GM19468 (cell line): Measurements from ENCODE around the gene CCDC179.
A peak's percentile ranks its signal among the peaks of the same experiment; 100 is the strongest.

Experiments
- ATAC-seq: cut with Tn5 transposase; IDR thresholded peaks from one replicate; pipeline ENCODE4 v1.9.1; 2021; ENCODE audit warnings: mild to moderate bottlenecking, moderate library complexity, moderate number of reproducible peaks; ENCODE audit not compliant: unreplicated experiment; ENCODE audit errors: extremely low read depth

CCDC179 gene

DNA sequence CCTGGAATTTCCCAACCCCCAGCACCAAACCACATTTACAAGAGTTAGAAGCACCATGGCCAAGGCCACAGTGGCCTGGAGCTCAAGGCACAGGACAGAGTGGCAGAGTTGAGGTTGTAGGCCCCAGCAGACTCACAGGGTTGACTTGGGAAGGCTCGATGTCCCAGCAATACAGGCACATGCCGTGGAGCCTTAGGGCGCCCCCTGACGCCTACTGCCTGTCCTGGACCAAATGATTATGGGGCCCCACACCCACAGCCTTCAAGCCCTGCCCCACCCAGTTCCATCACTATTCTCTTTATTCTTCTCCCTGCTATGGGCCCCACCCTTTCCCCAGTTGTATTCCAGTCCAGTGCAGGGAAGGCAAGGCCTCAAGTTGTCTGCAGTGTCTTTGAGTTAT is at the start of gene CCDC179:
CCDC179 (minus strand) TSS at position 234 of the 400 bp plus-strand sequence; CDS start at position 181, 53 bp downstream.
- no peak for ATAC-seq

DNA sequence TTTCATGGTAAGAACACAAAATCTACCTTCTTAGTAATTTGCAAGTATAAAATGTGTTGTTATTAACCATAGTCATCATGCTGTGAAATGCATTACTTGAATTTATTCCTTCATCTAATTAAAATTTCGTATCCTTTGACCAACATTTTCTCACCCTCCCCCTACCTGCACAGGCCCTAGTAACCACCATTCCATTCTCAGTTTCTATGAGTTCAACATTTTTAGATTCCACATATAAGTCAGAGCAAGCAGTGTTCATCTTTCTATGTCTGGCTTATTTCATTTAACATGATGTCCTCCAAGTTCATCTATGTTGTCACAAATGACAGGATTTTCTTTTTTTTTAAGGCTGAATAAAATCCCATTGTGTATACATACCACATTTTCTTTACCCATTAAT is 43.5 kb upstream of the CCDC179 start:
- no peak for ATAC-seq

DNA sequence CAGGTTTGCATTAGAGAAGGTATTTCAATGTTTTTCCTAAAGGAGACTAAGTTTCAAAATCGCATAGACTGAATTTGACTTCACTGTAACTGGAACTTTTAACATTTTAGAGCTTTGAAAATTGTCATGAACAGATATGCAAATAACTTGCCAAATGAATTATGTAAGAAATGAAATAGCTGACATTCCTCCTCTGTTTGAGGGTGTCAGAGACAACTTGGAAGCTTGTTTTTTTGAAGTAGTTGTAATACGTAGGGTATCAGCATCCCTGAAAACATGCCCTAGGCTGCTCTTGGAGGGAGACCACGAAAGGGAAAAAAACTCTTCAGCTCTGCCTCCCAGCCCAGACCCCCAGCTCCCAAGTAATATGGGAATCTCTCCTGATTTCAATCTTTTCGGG is 41.3 kb upstream of the CCDC179 start:
- ATAC-seq, result no peak

DNA sequence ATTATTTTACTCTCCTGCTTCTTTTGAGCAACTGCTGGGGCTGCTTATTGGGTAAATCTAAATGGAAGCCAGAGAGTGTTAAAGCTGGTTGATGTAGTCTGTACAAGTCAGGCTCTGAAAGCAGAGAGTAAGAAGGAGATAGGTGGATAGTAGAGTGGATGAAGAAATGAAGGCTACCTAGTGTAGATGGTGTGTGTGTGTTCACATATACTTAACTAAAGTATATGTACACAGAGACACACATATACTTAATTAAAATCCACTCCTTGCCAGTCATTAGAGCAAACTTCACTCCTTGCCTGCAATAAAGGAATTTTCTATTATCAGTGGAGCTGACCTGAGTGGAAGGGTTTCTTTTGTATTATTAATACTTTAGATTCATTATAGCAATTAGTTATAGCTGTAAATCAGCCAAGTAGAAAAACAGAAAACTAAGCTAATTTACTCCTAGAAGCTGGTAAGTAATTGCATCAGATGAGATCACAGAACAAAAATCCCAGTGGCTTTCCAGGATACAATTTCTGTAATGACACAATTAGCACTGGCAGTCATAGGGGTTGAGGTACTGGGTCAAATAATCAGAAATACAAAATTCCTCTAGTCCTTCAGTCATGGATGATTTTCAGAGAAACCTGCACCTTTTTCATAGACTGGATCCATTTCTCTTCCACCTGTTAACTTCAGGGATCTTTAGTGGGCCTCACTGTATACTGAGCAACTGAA is 40.7 kb upstream of the CCDC179 start:
- ATAC-seq, result no peak

DNA sequence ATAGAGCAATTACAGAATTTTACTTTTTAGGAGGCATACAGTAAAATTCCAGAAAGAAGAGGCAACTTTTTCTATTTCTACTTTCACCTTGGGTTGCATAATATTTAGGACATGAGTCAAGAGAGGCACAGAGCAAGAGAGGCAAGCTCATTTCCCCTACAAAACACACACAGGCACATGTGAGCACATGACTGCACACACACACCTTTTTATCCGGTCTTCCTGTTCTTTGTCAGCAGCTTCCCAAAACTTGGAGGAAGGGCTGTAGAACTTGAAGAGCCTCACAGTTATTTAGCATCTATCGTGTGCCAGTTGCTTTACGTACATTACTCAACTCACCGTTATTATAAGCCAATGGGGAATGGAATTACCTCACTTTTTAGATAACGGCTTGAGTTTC is 37.8 kb upstream of the CCDC179 start:
- ATAC-seq, result no peak

DNA sequence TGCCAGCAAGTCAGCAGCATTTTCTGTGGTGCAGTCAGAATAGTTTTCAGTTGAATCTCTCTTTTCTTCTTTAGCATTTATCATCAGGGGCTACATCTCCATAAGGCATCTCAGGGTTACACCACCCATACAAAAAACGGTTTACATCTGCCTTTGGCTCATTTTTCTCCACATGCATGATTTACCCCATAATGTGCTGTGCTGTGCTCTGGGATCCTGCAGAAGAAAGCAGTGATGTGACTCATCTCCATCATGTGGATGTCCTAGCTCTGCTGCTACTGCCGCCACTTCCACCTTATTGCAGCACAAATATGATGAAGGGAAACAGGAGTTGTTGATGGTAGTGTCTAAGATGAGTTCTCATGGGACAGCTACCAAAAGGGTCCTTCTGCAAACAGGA is 30.0 kb upstream of the CCDC179 start:
- no peak for ATAC-seq

DNA sequence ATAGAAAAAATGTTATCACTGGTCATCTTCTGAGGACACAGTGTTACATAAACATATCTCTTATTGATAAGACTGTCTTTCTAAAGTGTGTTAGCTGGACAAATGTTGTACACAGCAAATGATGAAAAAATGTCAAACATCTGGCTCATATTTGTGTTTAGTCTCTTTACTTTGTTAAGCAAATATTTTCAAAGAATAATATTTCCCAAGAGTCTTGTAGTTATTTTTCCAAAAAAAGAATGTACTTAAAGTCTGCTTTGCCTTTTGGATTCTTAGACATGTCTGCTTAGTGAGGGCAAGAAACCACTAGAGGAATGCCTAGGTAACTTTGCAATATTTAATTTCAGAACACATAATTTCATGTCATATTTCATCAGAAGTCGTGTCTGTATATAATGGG is 23.9 kb upstream of the CCDC179 start:
- ATAC-seq, result no peak

DNA sequence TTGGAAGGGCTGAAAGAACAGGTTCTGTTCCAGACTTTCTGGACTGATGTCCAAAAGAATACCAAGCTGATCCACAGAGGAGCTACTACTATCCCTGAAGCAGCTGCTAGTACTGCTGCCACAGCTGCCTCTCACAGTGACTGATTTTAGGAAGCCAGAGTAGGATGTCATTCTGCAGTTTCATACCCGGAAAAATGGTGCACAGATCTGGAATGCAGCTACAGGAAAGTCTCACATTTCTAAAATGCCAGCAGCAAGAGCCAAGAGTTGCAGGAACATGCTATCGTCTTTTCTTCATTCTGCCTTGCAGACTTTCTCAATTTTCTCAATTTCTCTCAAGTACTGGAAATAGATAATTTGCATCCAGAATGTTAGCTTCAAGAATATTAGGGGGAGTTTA is 19.4 kb upstream of the CCDC179 start:
- no peak for ATAC-seq

DNA sequence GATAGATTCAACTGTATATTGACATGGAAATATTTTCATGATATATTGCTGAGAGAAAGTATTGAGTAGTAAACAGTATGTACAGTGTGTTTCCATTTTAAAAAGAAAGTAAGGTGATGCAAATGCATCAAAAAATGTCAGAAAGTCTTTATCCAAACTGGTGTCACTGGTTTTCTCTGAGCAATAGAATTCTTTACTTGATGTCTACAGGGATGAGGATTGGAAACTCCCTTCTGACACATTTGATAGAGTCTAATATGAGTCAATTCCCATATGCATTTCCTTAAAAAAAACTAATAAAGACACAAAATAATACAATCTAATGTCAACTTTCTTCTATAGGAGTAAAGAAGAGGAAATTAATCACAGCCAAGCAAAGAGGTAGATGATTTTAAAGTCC is 18.3 kb upstream of the CCDC179 start:
- no peak for ATAC-seq

DNA sequence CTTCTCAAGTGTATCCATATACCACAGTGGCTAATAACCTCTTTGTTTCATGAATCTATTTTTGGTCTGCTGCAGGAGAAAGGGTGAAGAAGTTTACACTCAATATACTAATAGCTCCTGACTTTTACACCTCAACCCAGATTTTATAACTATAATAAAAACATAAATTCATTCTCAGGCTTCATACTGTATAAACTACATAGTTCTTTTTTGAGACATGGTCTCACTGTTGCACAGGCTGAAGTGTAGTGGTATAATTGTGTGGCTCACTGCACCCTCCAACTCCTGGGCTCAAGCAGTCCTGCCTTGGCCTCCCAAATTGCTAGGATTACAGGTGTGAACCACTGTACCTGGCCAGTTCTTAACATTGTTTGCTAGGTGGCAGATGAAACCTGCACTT is 17.8 kb upstream of the CCDC179 start:
- ATAC-seq, result no peak

DNA sequence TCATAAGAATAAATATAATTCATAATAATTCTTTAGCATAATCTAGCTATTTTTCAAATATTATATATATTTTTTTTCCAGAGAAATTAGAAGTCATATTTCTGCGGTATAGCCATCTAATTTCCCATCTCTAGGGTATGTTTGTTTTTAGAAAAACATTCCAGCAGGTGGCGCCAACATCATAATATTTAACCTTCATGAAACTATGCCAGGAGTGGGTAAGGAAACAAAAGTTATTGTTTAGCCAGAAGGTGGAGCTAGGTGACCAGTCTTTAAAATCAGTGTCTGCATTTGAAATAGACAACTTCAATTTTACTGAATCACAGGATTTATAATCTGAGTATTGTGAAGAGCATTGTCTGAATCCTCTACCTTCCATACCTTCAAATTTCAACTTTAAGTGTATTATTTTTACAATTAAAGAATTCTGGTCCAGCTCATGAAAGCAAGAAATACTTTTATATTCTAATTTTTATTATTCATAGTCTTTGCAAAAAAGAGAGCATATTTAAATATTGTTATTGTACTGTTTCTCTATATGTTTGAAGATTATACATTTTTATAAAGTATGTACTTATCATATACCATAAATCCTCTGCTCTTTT is 15.7 kb upstream of the CCDC179 start:
- ATAC-seq, result peak; percentile 98

DNA sequence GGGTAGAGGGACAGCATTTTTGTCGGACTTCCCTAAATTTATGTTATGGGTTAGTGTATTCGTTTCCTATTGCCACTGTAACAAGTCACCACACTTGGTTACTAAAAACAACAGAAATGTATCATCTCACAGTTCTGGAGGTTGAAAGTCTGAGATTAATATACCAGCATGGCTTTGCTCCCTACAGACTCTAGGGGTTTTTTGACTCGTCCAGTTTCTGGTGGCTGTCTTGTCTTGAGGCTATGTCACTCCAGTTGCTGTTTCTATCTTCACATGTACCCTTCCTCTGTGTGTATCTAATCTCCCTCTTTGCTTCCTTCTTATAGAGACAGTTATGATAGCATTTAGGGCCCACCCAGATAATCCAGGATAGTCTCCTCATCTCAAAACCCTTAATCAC is 9.1 kb upstream of the CCDC179 start:
- ATAC-seq, result no peak

DNA sequence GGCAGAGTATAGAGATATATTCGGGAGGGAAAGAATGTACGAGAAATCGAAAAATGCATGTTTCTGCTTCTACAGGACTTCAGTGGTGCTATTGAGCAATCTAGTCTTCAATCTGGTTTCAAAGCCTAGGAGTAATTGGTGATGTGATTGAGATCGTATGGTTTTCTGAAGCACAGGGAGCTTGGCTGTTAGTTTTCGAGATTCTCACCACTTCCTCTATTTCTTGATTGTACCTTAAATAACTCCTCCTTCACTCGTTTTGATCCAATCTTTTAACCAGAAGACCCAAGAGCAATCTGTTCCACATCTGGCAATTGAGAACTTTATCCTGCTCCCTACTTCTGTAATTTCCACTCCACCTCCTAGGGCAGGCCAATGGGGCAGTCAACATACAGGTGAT is 518 bp downstream of the CCDC179 start:
- ATAC-seq, result no peak

DNA sequence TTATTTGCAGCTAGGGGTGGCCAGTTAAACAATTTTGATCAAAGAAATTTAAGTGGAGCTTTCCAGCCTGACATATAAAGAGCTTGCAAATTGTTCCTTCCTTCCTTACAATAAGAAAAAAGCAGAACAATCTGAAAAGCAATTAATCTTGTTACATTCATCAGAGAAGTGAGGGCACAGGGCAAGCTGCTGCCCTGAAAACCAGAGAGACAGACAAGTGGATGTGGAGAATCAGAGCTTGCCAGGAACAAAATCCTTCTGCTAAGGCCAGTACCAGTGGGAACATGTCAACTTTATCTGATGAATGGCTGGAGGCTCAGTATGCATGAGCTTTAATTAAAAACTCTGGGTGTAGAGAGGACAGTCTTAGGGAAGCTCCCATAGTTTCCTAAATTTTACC is 8.8 kb downstream of the CCDC179 start:
- no peak for ATAC-seq

DNA sequence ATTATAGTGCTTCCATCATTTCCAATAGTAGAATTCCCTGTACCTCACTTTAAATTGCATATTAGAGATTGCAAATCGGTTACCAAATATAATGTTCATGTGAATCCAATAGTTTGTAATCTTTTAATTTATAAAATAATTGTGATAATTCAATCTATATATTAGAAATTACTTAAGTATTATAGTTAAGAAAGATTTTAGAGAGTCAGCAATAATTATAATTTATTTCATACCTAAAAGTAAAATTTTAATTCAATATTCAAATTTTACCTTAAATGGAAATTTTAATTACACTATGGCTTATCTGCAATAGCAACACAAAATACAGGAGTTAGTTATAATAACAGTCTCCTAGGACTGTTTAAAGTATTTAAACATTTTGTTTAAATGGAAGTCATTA is 13.5 kb downstream of the CCDC179 start:
- ATAC-seq, result no peak

DNA sequence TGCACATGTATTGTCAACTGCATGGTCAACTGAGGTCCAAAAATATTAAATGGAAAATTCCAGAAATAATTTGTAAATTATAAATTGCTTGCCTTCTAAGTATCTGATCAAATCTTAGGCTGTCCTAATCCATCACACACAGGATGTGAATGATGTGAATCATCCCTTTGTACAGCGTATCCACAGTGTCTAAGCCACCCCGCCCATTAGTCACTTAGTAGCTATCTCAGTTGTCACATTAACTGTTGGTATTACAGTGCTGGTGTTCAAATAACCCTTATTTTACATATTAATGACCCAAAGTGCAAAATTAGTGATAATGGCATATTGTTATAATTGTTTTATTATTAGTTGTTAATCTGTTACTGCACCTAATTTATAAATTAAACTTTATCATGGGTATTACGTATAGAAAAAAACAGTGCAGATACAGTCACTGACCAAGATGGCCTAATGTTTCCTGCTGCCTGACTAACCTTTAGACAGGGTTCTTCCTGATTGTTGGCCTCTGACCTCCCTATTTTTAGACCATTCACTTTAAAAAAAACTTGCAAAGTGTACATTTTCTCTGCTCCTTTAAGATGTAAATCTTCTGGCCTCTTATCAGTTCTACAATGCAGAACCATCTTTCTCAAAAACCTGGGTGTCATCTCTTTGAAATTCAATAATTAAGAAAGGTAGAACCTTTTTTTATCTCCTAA is 27.8 kb downstream of the CCDC179 start:
- ATAC-seq, result no peak

DNA sequence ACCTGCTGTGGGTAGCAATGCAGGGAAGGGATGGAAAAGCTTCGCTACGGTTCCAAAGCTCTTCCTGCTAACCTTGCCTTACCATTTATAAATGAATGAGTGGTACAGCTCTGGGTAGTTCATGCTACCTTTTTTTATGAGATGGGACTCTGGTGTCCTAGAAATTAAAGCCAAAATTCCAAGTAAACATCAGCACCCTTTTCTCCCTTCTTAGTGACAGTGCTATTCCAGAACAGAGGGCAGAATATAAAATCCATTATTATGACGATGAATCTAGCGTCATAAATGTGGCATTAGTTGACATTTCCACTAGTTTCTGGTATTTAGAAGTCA is 30.2 kb downstream of the CCDC179 start:
- ATAC-seq, result no peak

DNA sequence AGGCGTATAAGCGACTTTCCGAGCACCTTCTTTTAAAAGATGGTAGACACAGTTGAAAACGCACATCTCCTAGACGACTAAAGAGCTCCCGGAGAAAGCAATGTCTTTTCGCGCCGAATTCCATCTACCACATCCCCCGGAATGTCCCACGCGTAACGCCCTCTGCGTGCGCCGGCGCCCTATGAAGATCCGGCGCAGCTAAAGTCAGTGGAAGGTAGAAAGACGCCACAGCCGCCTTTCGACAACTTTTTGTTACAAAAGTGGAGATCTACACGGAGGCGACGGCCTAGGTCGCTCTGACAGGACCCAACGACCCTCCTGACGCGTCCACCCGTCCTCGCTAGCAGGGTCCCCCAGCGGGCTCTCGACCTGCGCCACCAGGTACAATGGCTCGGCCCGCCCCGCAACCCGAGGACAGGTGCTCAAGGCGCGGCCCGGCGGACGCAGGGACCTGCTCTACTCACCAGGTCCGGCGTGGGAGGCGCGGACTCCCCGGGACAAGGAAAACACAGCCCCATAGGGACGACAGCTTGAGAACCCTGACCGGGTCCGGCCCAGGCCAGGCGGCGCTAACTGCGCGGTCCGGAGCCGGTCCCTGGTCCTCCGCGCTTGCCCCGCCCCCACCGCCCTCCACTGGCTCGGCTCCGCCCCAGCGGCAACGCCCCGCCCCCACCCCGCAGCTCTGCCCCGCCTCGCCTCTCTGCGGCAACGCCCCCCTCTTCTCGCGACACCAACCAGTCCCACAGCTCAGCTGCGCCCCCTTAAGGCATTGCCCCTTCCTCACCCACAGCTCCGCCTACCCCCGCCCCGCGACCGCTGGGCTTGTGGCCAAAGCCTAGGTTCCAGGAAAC is 30.8 kb downstream of the CCDC179 start, which contains the start of gene SVIP:
SVIP (minus strand) TSS at position 571 of the 851 bp plus-strand sequence; CDS start at position 518, 53 bp downstream.
- ATAC-seq, result peak; percentile 88

DNA sequence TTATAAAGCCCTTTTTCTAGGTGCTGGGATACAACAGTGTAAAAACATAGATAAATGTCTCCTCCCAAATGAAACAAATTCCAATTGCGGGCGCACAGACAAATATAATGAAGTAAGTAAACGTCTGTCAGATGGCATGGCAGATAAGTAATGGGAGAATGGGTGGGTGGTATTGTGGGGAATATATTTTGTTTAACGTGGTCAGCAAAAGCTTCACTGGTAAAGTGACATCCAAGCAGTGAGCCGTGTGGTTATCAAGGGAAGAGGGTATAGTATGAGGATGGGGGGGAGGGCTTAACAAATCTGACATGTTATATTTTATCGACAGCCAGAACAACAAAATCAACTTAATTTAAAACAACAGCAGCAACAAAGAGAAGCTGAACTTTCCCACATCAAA is 31.9 kb downstream of the CCDC179 start:
- no peak for ATAC-seq

DNA sequence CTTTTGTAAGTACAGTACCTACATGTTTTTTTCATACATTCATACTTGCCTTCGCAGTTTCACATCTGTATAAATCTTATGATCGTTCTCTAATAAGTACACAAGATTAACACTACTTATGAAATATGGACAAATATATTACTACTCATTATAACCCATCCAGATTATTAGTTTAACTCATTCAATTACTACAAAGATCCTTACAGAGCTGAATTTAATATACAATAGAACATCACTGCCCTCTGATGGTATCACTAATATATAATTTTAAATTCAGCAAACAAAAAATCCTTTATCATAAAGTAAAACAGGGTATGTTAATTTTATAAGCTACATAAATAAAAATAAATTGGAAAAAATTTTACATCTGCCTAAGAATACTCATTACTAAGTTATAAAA is 38.1 kb downstream of the CCDC179 start:
- no peak for ATAC-seq

DNA sequence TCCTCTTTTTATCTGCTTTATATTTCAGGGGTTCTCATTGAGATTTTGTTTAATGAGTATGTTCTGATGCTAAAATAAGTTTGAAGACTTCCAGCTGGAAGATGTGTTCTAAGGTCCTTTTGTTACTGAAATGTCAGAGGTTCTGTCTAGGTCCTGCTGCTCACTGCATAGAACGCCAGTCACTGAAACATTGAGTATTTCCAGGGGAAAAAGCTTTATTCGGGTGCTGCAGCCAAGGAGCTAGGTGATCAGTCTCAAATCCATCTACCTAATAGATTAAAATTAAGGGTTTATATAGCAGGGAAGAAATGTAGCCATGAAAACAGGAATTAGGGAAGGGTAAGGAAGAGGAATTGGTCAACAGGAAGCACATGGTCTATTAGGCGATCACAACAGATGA is 50.4 kb downstream of the CCDC179 start:
- ATAC-seq, result no peak
